Measurements from ENCODE around the gene PPIE. TPM values are rescaled to one million over a fixed set of nuclear protein-coding genes. Genes with fewer than 3 reads are reported as not detected.

PPIE gene
- total and polyA plus RNA-seq, 4 donors: 28.4 to 55.9 (median 50.2) TPM

GRCh38 chr1:39754906-39755504 is 16.3 kb downstream of the PPIE start:
- no peaks in the 10 kb centered on the region for H3K27me3 ChIP-seq (ENCODE audit: control insufficient read depth, insufficient read depth, low read length)
- no peak overlapping the region for H3K4me3 ChIP-seq (ENCODE audit: low read depth, low read length)
- no peaks in the 10 kb centered on the region for H3K4me1 ChIP-seq (ENCODE audit: control insufficient read depth, insufficient read depth, low read length)
- H3K36me3 ChIP-seq (ENCODE audit: control insufficient read depth, insufficient read depth, low read length): peaks cover 70% of the 10 kb centered on the region
- H3K9me3 ChIP-seq (ENCODE audit: control insufficient read depth, insufficient read depth, low read length): no peaks in the 10 kb centered on the region
- WGBS (ENCODE audit: insufficient coverage): 70% methylated on average over 2 of the region's 2 CpGs
- no peak overlapping the region for H3K27ac ChIP-seq (ENCODE audit: low read depth, low read length)
- no peak for DNase-seq (ENCODE audit: low read depth in 4 of 6, low spot score in 6 of 6)

- Histone ChIP-seq H3K4me1 (ENCODE audit: control insufficient read depth, insufficient read depth, low read length) (no peaks in the 10 kb centered on the region), H3K9me3 (ENCODE audit: control insufficient read depth, insufficient read depth, low read length) (no peaks in the 10 kb centered on the region), H3K4me3 (ENCODE audit: low read depth, low read length) (no peak overlapping the region), H3K27ac (ENCODE audit: low read depth, low read length) (no peak overlapping the region), H3K27me3 (ENCODE audit: control insufficient read depth, insufficient read depth, low read length) (no peaks in the 10 kb centered on the region), H3K36me3 (ENCODE audit: control insufficient read depth, insufficient read depth, low read length) (peaks cover 74% of the 10 kb centered on the region)
- 93% methylated on average over 4 of the region's 9 CpGs for whole genome bisulfite sequencing (ENCODE audit: insufficient coverage)
- DNase-seq (ENCODE audit: low read depth in 4 of 6, low spot score in 6 of 6): no peak
Measured at GRCh38 chr1:39755965-39756659, 17.4 kb downstream of the PPIE start.

GRCh38 chr1:39757501-39757900 is 18.8 kb downstream of the PPIE start:
- peaks cover 71% of the 10 kb centered on the region for H3K36me3 ChIP-seq (ENCODE audit: control insufficient read depth, insufficient read depth, low read length)
- no peaks in the 10 kb centered on the region for H3K27me3 ChIP-seq (ENCODE audit: control insufficient read depth, insufficient read depth, low read length)
- H3K9me3 ChIP-seq (ENCODE audit: control insufficient read depth, insufficient read depth, low read length): no peaks in the 10 kb centered on the region
- WGBS (ENCODE audit: insufficient coverage): 89% methylated on average over 4 of the region's 5 CpGs
- no peak overlapping the region for H3K27ac ChIP-seq (ENCODE audit: low read depth, low read length)
- DNase-seq (ENCODE audit: low read depth in 4 of 6, low spot score in 6 of 6): no peak
- H3K4me3 ChIP-seq (ENCODE audit: low read depth, low read length): no peak overlapping the region
- no peaks in the 10 kb centered on the region for H3K4me1 ChIP-seq (ENCODE audit: control insufficient read depth, insufficient read depth, low read length)

GRCh38 chr1:39758556-39759435 is 20.1 kb downstream of the PPIE start:
- no peaks in the 10 kb centered on the region for H3K4me1 ChIP-seq (ENCODE audit: control insufficient read depth, insufficient read depth, low read length)
- 93% methylated on average over 16 of the region's 16 CpGs for WGBS (ENCODE audit: insufficient coverage)
- peaks cover 67% of the 10 kb centered on the region for H3K36me3 ChIP-seq (ENCODE audit: control insufficient read depth, insufficient read depth, low read length)
- no peak overlapping the region for H3K27ac ChIP-seq (ENCODE audit: low read depth, low read length)
- no peaks in the 10 kb centered on the region for H3K9me3 ChIP-seq (ENCODE audit: control insufficient read depth, insufficient read depth, low read length)
- DNase-seq (ENCODE audit: low read depth in 4 of 6, low spot score in 6 of 6): no peak
- H3K4me3 ChIP-seq (ENCODE audit: low read depth, low read length): no peak overlapping the region
- no peaks in the 10 kb centered on the region for H3K27me3 ChIP-seq (ENCODE audit: control insufficient read depth, insufficient read depth, low read length)

GRCh38 chr1:39759436-39759726 is 20.7 kb downstream of the PPIE start:
- no peak for DNase-seq (ENCODE audit: low read depth in 4 of 6, low spot score in 6 of 6)
- peaks cover 66% of the 10 kb centered on the region for H3K36me3 ChIP-seq (ENCODE audit: control insufficient read depth, insufficient read depth, low read length)
- H3K4me3 ChIP-seq (ENCODE audit: low read depth, low read length): no peak overlapping the region
- H3K27ac ChIP-seq (ENCODE audit: low read depth, low read length): no peak overlapping the region
- H3K9me3 ChIP-seq (ENCODE audit: control insufficient read depth, insufficient read depth, low read length): no peaks in the 10 kb centered on the region
- no peaks in the 10 kb centered on the region for H3K27me3 ChIP-seq (ENCODE audit: control insufficient read depth, insufficient read depth, low read length)
- H3K4me1 ChIP-seq (ENCODE audit: control insufficient read depth, insufficient read depth, low read length): no peaks in the 10 kb centered on the region

- Histone ChIP-seq H3K4me3 (ENCODE audit: low read depth, low read length) (no peak overlapping the region), H3K9me3 (ENCODE audit: control insufficient read depth, insufficient read depth, low read length) (no peaks in the 10 kb centered on the region), H3K27ac (ENCODE audit: low read depth, low read length) (no peak overlapping the region), H3K4me1 (ENCODE audit: control insufficient read depth, insufficient read depth, low read length) (no peaks in the 10 kb centered on the region), H3K36me3 (ENCODE audit: control insufficient read depth, insufficient read depth, low read length) (peaks cover 58% of the 10 kb centered on the region), H3K27me3 (ENCODE audit: control insufficient read depth, insufficient read depth, low read length) (no peaks in the 10 kb centered on the region)
- 92% methylated on average over 15 of the region's 16 CpGs for WGBS (ENCODE audit: insufficient coverage)
- no peak for DNase-seq (ENCODE audit: low read depth in 4 of 6, low spot score in 6 of 6)
Measured at GRCh38 chr1:39760074-39761008, 21.7 kb downstream of the PPIE start.

- WGBS (ENCODE audit: insufficient coverage): 81% methylated on average over 9 of the region's 9 CpGs
- no peak overlapping the region for H3K27ac ChIP-seq (ENCODE audit: low read depth, low read length)
- no peak overlapping the region for H3K4me3 ChIP-seq (ENCODE audit: low read depth, low read length)
- DNase-seq (ENCODE audit: low read depth in 4 of 6, low spot score in 6 of 6): no peak
- peaks cover 51% of the 10 kb centered on the region for H3K36me3 ChIP-seq (ENCODE audit: control insufficient read depth, insufficient read depth, low read length)
- H3K4me1 ChIP-seq (ENCODE audit: control insufficient read depth, insufficient read depth, low read length): no peaks in the 10 kb centered on the region
- H3K9me3 ChIP-seq (ENCODE audit: control insufficient read depth, insufficient read depth, low read length): no peaks in the 10 kb centered on the region
- H3K27me3 ChIP-seq (ENCODE audit: control insufficient read depth, insufficient read depth, low read length): no peaks in the 10 kb centered on the region
Measured at GRCh38 chr1:39761016-39761415, 22.3 kb downstream of the PPIE start.

- peak in 1 of 6 donors; percentile 13 for DNase-seq (ENCODE audit: low read depth in 4 of 6, low spot score in 6 of 6)
- 65% methylated on average over 14 of the region's 16 CpGs for WGBS (ENCODE audit: insufficient coverage)
- no peaks in the 10 kb centered on the region for H3K27me3 ChIP-seq (ENCODE audit: control insufficient read depth, insufficient read depth, low read length)
Measured at GRCh38 chr1:39761557-39762260, 23.0 kb downstream of the PPIE start.

More at GRCh38 chr1:39761557-39762260, 23.0 kb downstream of the PPIE start:
- Histone ChIP-seq H3K4me1 (ENCODE audit: control insufficient read depth, insufficient read depth, low read length) (no peaks in the 10 kb centered on the region), H3K27ac (ENCODE audit: low read depth, low read length) (no peak overlapping the region), H3K36me3 (ENCODE audit: control insufficient read depth, insufficient read depth, low read length) (peaks cover 48% of the 10 kb centered on the region), H3K9me3 (ENCODE audit: control insufficient read depth, insufficient read depth, low read length) (no peaks in the 10 kb centered on the region), H3K4me3 (ENCODE audit: low read depth, low read length) (no peak overlapping the region)
